ENCODE measurements around the gene SLX4. TPM values are rescaled to one million over a fixed set of nuclear protein-coding genes. Genes with fewer than 3 reads are reported as not detected.
A peak's percentile ranks its signal among the peaks of the same experiment; 100 is the strongest.
"Not testable (repeated sequence)": the region's sequence is repeated elsewhere in the genome, so short reads cannot be mapped to it uniquely, and the experiment has no call there.

The SLX4 gene
- total and polyA plus RNA-seq, 8 donors, result 0.95 to 3.4 (median 1.8) TPM

GRCh38 chr16:3612510-3613466, 1.4 kb upstream of the SLX4 start:
- WGBS, 2 donors, result 76 to 85% methylated on average over 29 to 34 of the region's 34 CpGs
- peak overlapping the region in 3 of 4 donors; percentile 68 to 98 (median 91) for H3K4me3 ChIP-seq
- ATAC-seq (no peak), DNase-seq (no peak), FAIRE-seq (no peak)
- TF ChIP-seq, protein P1, sequence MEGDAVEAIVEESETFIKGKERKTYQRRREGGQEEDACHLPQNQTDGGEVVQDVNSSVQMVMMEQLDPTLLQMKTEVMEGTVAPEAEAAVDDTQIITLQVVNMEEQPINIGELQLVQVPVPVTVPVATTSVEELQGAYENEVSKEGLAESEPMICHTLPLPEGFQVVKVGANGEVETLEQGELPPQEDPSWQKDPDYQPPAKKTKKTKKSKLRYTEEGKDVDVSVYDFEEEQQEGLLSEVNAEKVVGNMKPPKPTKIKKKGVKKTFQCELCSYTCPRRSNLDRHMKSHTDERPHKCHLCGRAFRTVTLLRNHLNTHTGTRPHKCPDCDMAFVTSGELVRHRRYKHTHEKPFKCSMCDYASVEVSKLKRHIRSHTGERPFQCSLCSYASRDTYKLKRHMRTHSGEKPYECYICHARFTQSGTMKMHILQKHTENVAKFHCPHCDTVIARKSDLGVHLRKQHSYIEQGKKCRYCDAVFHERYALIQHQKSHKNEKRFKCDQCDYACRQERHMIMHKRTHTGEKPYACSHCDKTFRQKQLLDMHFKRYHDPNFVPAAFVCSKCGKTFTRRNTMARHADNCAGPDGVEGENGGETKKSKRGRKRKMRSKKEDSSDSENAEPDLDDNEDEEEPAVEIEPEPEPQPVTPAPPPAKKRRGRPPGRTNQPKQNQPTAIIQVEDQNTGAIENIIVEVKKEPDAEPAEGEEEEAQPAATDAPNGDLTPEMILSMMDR (IDR thresholded peaks at IDR 0.05), result no peak
- peaks cover 0 to 9% (median 7%) of the 10 kb centered on the region in 3 donors for H3K4me1 ChIP-seq
- no peaks in the 10 kb centered on the region for H3K27me3 ChIP-seq
- H3K9me3 ChIP-seq, result no peaks in the 10 kb centered on the region
- intact Hi-C loops (cut with DNase I), result no loop called here
- H3K36me3 ChIP-seq, result no peaks in the 10 kb centered on the region
- no peak overlapping the region for H3K27ac ChIP-seq

- peak overlapping the region; percentile 68 to 98 (median 84) for H3K4me3 ChIP-seq
- no peak for FAIRE-seq
- no peak for DNase-seq
- no peaks in the 10 kb centered on the region for H3K36me3 ChIP-seq
- TF ChIP-seq, protein P1 (IDR thresholded peaks at IDR 0.05), result no peak
- peaks cover 0 to 9% (median 7%) of the 10 kb centered on the region in 3 donors for H3K4me1 ChIP-seq
- 2 to 3% methylated on average over 10 of the region's 10 CpGs for WGBS, 2 donors
- no peaks in the 10 kb centered on the region for H3K27me3 ChIP-seq
- peak in 2 of 4 donors; percentile 4 to 43 for ATAC-seq
- intact Hi-C loops (cut with DNase I), result no loop called here
- no peaks in the 10 kb centered on the region for H3K9me3 ChIP-seq
- peak overlapping the region in 3 of 4 donors; percentile 51 to 64 (median 60) for H3K27ac ChIP-seq
These were observed 684 bp downstream of the SLX4 start for GRCh38 chr16:3610698-3611145.

- Histone ChIP-seq H3K4me1 (peaks cover 0 to 9% (median 7%) of the 10 kb centered on the region in 3 donors), H3K4me3 (peak overlapping the region in 2 of 4 donors; percentile 68 to 98), H3K36me3 (no peaks in the 10 kb centered on the region), H3K27me3 (no peaks in the 10 kb centered on the region), H3K27ac (no peak overlapping the region), H3K9me3 (no peaks in the 10 kb centered on the region)
- TF ChIP-seq, protein P1 (IDR thresholded peaks at IDR 0.05), result no peak
- no peak for ATAC-seq
- 44 to 55% methylated on average over 14 of the region's 14 CpGs for WGBS, 2 donors
- intact Hi-C loops (cut with DNase I), result no loop called here
- no peak for FAIRE-seq
- DNase-seq, result no peak
These were observed 1.3 kb downstream of the SLX4 start for GRCh38 chr16:3609895-3610697.

DNA sequence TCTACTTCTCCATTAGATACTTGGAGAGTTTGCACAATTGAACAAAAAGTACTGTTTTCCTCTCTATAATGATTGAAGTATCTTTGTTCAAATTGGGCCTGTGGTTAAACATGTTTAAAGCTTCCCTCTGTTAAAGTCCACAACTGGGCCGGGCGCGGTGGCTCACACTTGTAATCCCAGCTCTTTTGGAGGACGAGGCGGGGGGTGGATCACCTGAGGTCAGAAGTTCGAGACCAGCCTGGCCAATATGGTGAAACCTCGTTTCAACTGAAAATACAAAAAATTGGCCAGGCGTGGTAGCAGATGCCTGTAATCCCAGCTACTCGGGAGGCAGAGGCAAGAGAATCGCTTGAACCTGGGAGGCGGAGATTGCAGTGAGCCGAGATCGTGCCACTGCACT, 2.4 kb downstream of the SLX4 start:
- 88 to 89% methylated on average over 13 of the region's 13 CpGs for WGBS, 2 donors
- ATAC-seq; intact Hi-C loops (cut with DNase I); H3K36me3 ChIP-seq; H3K4me3 ChIP-seq; H3K9me3 ChIP-seq; FAIRE-seq; H3K27me3 ChIP-seq; H3K27ac ChIP-seq; DNase-seq; H3K4me1 ChIP-seq: not testable (repeated sequence)

DNA sequence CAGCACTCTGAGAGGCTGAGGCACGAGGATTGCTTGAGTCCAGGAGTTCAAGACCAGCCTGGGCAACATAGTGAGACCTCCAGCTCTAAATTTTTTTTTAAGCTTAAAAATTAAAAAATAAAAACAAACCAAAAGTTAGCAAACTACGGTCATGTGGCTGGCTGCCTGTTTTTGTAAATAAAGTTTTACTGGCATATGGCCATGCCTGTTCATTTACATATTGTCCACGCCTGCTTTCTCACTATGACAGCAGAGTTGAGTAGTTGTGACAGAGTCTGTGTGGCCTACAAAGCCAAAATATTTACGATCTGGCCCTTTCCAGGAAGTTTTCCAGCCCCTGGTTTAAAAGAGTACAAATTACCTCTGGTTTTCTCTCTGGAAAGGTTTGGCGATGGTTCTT, 3.3 kb downstream of the SLX4 start:
- TF ChIP-seq, protein P1 (IDR thresholded peaks at IDR 0.05), result no peak
- DNase-seq (no peak), ATAC-seq (no peak), FAIRE-seq (no peak)
- H3K4me1 ChIP-seq, result peaks cover 0 to 7% (median 7%) of the 10 kb centered on the region in 3 donors
- H3K27ac ChIP-seq, result no peak overlapping the region
- intact Hi-C loops (cut with DNase I), result no loop called here
- no peaks in the 10 kb centered on the region for H3K27me3 ChIP-seq
- no peaks in the 10 kb centered on the region for H3K36me3 ChIP-seq
- H3K4me3 ChIP-seq, result no peak overlapping the region
- 83 to 89% methylated on average over 5 of the region's 5 CpGs for WGBS, 2 donors
- no peaks in the 10 kb centered on the region for H3K9me3 ChIP-seq
